HepG2 (cell line): ENCODE data around the gene NGEF.
A peak's percentile ranks its signal among the peaks of the same experiment; 100 is the strongest.

Source experiments
- ATM ChIP-seq: fragments of 450-650 bp; IDR thresholded peaks from 2 replicates; pipeline ENCODE4 v1.7.1; 2017; ENCODE audit warnings: mild to moderate bottlenecking, borderline replicate concordance
- ELF1 ChIP-seq: sonication (generic); formaldehyde crosslinking; IDR thresholded peaks from 2 replicates; pipeline ENCODE4 v1.4.0; 2020; ENCODE audit warnings: missing genetic modification reagents
- EZH2 ChIP-seq: conservative IDR thresholded peaks from 2 replicates; pipeline ENCODE4 v1.6.1; 2012; ENCODE audit warnings: mild to moderate bottlenecking, low read depth, low read length, moderate library complexity
- HDAC1 ChIP-seq: sonication (generic); formaldehyde crosslinking; IDR thresholded peaks from 2 replicates; pipeline ENCODE4 v1.5.1; 2020; ENCODE audit warnings: mild to moderate bottlenecking, missing genetic modification reagents
- SP5 ChIP-seq: IDR thresholded peaks from 2 replicates; pipeline ENCODE4 v1.6.1; 2016; ENCODE audit warnings: low read depth, borderline replicate concordance
- ZNF335 ChIP-seq: sonication (generic); formaldehyde crosslinking; IDR thresholded peaks from 2 replicates; pipeline ENCODE4 v1.4.0; 2020; ENCODE audit warnings: missing genetic modification reagents
- TF ChIP-seq, protein P1 (sequence below): fragments of 450-650 bp; IDR thresholded peaks from 2 replicates; pipeline ENCODE4 v1.6.1; 2017
- TF ChIP-seq, protein P2 (sequence below): sonication (generic); formaldehyde crosslinking; IDR thresholded peaks from 2 replicates; pipeline ENCODE4 v1.4.0; 2020; ENCODE audit warnings: mild to moderate bottlenecking, missing genetic modification reagents
- TF ChIP-seq, protein P3 (sequence below): sonication (generic); formaldehyde crosslinking; IDR thresholded peaks from 2 replicates; pipeline ENCODE4 v1.5.0; 2020; ENCODE audit warnings: mild to moderate bottlenecking, missing genetic modification reagents, moderate library complexity

DNA sequence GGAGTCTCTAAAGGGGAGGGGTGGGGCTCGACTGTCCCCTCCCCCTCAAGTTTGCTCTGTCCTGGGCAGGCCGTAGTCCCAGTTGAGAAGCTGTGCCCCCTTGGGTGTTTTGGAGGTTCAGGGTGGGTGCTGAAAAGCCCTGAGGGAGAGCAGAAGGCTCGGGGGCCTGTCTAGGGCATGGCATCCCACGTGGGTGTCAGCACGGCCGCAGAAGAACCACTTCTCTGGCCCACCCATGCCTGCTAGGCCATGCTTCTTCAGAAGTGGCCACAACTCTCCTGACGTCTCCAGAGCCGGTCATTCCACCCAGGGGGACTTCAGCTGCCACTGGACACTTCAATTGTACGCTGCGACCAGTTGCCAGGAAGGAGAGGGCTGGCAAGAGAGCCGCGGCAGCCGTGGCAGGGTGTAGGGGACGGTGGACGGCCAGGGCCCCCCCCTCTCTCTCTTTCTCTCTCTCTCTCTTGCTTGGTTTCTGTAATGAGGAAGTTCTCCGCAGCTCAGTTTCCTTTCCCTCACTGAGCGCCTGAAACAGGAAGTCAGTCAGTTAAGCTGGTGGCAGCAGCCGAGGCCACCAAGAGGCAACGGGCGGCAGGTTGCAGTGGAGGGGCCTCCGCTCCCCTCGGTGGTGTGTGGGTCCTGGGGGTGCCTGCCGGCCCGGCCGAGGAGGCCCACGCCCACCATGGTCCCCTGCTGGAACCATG lies 46.9 kb upstream of the NGEF start, which contains the start of gene INPP5D:
- TF ChIP-seq HDAC1 (peak; percentile 19; the same call in 1 of the 2 replicates), ATM (no peak), ELF1 (peak; percentile 87), EZH2 (no peak), ZNF335 (CRISPR knock-in tag) (peak; percentile 75; the same call in 1 of the 2 replicates), SP5 (CRISPR knock-in tag) (0 out of 2 replicates have a peak, but pooled peaks have one; percentile 1)
- TF ChIP-seq, protein P1, sequence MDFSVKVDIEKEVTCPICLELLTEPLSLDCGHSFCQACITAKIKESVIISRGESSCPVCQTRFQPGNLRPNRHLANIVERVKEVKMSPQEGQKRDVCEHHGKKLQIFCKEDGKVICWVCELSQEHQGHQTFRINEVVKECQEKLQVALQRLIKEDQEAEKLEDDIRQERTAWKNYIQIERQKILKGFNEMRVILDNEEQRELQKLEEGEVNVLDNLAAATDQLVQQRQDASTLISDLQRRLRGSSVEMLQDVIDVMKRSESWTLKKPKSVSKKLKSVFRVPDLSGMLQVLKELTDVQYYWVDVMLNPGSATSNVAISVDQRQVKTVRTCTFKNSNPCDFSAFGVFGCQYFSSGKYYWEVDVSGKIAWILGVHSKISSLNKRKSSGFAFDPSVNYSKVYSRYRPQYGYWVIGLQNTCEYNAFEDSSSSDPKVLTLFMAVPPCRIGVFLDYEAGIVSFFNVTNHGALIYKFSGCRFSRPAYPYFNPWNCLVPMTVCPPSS, result no peak
- TF ChIP-seq, protein P2, sequence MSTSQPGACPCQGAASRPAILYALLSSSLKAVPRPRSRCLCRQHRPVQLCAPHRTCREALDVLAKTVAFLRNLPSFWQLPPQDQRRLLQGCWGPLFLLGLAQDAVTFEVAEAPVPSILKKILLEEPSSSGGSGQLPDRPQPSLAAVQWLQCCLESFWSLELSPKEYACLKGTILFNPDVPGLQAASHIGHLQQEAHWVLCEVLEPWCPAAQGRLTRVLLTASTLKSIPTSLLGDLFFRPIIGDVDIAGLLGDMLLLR (CRISPR knock-in tag), result peak; percentile 53; the same call in 1 of the 2 replicates
- TF ChIP-seq, protein P3, sequence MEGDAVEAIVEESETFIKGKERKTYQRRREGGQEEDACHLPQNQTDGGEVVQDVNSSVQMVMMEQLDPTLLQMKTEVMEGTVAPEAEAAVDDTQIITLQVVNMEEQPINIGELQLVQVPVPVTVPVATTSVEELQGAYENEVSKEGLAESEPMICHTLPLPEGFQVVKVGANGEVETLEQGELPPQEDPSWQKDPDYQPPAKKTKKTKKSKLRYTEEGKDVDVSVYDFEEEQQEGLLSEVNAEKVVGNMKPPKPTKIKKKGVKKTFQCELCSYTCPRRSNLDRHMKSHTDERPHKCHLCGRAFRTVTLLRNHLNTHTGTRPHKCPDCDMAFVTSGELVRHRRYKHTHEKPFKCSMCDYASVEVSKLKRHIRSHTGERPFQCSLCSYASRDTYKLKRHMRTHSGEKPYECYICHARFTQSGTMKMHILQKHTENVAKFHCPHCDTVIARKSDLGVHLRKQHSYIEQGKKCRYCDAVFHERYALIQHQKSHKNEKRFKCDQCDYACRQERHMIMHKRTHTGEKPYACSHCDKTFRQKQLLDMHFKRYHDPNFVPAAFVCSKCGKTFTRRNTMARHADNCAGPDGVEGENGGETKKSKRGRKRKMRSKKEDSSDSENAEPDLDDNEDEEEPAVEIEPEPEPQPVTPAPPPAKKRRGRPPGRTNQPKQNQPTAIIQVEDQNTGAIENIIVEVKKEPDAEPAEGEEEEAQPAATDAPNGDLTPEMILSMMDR (CRISPR knock-in tag), result no peak
